GM18526 (cell line): Measurements from ENCODE around the gene USHBP1.

ENCODE experiments used
- POLR2A ChIP-seq: IDR thresholded peaks from 3 replicates; pipeline ENCODE4 v1.6.1; 2011; ENCODE audit not compliant: insufficient read length; ENCODE audit errors: extremely low read depth

Gene USHBP1

GRCh38 chr19:17255150-17255621 is 9.4 kb downstream of the USHBP1 start:
- TF ChIP-seq POLR2A = no peak

DNA sequence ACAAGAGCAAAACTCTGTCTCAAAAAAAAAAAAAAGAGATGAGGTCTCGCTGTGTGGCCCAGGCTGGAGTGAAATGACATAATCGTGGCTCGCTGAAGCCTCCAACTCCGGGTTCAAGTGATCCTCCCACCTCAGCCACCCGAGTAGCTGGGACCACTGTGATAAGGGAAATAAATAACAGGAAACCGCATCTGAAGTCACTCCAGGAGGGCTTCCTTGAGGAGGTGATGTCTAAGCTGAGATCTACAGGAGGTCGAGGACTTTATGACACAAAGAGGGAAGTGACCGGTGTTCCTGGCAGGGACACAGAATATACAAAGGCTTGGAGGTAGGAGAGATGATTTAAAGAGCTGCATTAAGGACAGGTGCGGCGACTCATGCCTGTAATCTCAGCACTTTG is 9.9 kb downstream of the USHBP1 start:
- no peak for TF ChIP-seq POLR2A

- TF ChIP-seq POLR2A = no peak
Observed at GRCh38 chr19:17249887-17250548, 14.5 kb downstream of the USHBP1 start.

DNA sequence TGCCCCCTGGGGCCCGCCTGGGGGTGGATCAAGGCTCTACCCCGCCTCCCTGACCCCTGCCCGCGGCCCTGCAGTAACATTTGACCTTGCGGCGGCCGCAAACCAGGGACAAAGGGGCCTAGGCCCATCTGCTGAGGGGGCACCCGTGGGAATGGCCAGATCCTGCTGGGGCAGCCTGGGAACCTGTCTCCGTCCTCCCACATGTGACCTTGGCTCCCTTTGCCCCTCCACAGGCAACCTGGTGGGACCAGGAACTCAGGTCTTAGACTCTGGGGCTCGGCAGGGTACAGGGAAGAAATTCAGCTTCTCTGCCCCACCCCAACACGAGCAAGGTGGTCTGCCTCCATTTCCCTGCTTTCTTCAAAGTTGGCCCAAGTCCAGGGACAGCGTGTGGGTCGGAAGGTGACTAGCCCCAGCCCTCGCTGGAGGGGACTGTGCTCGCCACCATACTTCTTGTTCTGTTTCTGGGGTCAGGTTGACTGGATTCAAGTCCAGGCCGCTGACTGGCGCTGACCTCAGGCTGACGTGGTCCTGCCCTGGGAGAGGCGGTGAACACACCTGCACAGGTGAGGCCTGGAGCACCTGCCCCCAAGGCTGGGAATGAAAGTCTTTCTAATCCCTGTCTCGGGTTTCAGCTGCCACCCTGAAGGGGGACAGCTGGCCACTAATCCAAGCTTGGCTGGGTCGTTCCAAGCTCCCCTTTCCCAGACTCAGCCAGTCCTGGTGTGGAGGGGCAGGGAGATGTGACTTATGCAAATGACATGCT is 16.4 kb downstream of the USHBP1 start:
- no peak for TF ChIP-seq POLR2A

GRCh38 chr19:17246681-17247425 is 17.7 kb downstream of the USHBP1 start:
- no peak for TF ChIP-seq POLR2A

DNA sequence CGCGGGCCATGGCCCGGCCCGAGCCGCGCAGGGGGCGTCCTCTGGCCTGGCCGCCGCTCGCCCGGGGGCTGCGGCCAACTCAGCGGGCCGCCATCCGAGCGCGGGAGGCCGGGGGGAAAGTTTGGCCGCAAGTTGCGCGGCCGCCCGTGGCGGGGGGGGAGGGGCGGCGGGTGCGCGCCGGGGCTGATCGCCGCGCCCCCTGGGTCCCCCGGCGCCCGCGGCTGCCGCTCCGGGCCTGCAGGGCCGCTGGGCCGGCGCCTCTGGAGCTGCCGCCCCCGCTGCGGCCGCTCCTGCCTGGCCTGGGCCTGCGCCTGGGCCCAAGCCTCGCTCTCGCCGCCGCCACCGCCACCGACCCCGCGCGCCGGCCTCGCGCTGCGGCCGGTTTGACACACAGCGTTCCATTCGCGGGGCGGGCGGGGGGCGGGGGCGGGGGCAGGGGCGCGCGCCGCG is 19.0 kb downstream of the USHBP1 start, which contains the start of gene NR2F6:
NR2F6 (minus strand) TSS at position 385 of the 450 bp plus-strand sequence. CDS start 699 bp downstream, outside the sequence.
- TF ChIP-seq POLR2A = no peak

- no peak for TF ChIP-seq POLR2A
Observed at GRCh38 chr19:17244618-17245534, 19.7 kb downstream of the USHBP1 start.

DNA sequence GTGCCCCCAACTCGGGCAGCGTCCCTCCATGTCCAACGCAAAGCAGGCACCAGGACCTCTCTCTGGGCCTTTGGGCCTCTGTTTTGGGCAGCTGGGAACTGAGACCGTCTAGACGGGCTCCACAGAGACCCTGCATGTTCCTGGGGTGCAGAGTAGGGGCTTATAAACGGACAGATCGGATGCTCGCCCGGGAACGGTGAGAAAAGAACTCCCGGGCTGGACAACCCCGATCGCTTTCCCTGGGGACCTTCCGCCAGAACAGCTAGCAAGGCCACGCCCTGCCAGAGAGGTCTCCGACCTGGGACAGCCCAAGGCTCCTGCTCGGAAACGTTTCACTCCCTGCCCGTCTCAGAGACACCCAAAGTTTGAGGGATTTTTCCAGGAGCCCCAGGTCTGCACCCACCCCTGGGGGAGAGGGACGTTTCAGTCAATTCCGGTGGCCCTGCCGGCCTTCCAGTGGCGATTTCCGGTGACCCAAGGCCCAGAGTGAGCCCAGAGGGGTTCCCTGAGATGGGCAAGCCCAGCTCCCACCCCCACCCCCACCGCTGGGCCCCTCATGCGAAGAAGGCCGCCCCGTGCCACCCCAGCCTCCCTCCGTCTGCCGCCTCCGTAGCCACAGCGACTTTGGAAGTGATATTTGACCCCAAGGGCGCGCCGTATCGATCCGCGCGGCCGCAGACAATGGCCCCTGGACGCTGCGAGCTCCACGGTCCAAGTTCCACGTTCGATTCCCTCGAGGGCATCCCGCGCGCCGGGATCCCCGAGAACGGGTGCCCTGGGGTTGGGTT is 20.5 kb downstream of the USHBP1 start:
- no peak for TF ChIP-seq POLR2A

- no peak for TF ChIP-seq POLR2A
Observed at GRCh38 chr19:17243211-17243829, 21.2 kb downstream of the USHBP1 start.

- no peak for TF ChIP-seq POLR2A
Observed at GRCh38 chr19:17242431-17243208, 21.9 kb downstream of the USHBP1 start.

DNA sequence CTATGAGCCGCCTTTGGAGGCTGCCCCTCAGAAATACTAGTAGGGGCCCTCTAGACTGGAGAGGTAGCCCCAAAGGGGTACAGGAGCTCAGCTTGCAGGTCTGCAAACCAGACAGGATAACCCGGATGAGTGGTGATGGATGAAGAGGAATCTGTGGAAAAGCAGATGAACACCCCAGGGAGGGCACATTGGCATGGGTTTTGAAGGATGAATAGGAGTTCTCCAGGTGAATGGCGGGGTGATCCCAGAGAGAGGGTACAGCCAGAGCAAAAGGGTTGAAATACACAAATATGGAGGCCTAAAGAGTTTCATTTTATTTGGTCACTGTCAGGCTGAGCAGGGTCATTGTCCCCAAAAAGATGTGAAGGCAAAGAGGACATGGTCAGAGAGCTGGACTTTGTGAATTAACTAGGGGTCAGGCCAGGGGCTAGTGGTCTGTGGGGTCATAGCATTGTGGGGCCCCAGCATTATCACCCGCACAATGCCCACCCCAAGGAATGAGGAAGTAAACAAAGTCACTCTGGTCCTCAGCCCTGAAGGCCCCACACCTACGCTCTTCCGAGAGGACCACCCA is 23.6 kb downstream of the USHBP1 start:
- TF ChIP-seq POLR2A = no peak

DNA sequence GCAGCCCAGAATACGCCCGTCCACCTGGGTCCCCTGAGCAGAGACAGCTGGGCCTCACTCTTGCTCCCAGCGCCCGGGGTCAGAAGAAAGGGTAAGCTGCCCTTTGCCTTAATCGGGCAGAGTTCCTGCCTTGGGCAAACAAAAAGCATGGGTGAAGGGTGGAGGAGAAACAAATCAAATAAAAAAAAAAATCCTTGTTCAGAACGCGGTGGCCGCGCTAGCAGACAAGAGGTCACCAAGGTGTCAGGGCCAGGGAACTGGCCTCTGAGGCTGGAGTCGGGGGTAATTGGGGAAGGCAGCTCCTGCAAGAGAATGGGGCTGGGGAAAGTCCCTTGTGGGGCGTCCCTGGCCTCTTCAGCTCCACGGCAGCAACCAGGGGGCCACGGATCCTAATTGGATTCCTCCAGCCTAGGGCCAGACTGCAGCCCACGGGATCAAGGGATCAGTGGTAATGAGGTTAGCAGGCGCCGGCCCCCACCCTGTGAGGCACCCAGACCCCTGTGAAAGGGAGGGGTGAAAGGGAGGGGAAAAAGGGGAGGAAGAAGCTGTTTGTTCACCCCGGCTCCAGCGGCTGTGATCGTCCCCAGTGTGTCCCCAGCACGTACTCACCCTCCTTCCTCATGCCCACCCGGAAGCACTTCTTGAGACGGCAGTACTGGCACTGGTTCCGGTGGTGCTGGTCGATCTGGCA is 24.3 kb downstream of the USHBP1 start:
- no peak for TF ChIP-seq POLR2A
